Measurements from ENCODE around the gene MAP3K9. TPM values are rescaled to one million over a fixed set of nuclear protein-coding genes. Genes with fewer than 3 reads are reported as not detected.
"Not testable (repeated sequence)": the region's sequence is repeated elsewhere in the genome, so short reads cannot be mapped to it uniquely, and the experiment has no call there.

Gene MAP3K9
- total RNA-seq: 1 to 10 TPM; 5.6 to 6.9 TPM

DNA sequence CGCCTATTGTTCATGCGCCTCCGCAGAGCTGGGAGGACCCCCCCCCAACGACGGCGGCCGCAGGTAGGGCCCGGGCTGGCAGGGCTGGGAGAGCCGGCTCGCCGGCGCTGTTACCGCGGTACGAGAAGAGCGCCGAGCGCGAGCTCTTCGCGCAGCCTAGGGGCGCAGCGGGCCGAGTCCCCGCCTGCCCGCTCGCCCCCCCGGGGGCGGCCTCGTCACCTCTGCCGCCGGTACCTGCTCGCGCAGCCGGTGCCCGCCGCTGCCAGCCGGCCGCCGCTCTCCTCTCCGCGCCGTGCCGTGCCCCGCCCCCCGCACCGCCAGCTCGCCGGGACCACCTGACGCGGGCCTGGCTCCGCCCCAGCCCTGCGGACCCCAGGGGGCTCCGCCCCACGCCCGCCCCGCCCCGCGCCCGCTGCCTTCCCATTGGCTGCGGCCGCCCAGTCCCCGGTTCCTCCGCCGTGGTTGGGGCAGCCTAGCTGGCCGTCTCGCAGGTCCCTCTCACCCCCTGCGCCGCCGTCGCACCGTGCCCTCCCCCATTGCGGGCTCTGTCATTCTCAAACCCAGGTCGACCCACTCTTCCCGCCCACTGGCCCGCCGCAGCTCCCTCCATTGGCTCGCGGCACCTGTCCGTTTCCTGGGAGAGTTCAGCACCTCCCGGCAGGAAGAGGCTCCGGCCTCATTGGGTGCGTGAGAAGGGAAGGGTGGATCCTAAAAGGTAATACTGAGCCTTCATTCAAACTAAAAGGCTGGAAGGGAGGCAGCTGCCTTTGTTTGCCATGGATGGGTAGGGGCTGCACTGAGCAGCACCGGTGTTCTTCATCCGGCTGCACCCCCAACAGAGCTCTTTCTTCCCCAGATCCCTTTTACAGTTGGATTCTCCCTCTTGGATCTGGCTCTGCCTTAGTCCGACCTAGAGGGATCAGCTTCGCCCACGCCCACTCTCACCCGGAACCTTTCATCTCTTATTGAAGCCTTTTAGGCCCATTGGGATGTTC, at the start of gene MAP3K9:
MAP3K9 (minus strand) TSS at position 289 of the 995 bp plus-strand sequence. CDS start 342 bp downstream, outside the sequence.
- H3K27me3 Mint-ChIP-seq (ENCODE audit: low read depth): no peaks in the 10 kb centered on the region
- intact Hi-C loops (cut with micrococcal nuclease): loop anchor here (1.0 to 10.0 kb wide), 7 partner anchors 155 to 1043 kb away; partner anchors contain the start of genes COX16, MED6, SIPA1L1 and SRSF5
- H3K27ac Mint-ChIP-seq: peak within 1 kb of the TSS; percentile 57
- peak within 1 kb of the TSS; percentile 63 for H3K4me3 Mint-ChIP-seq
- CTCF ChIA-PET: interaction anchor here (0.6 to 2.9 kb wide), 7 partner anchors 8 to 168 kb away, joined by 3 to 24 read pairs (median 3); no protein-coding TSS in a partner anchor
- no peaks in the 10 kb centered on the region for H3K9me3 Mint-ChIP-seq
- DNase-seq: peak; percentile 96
- H3K36me3 Mint-ChIP-seq (ENCODE audit: low read depth): no peaks in the 10 kb centered on the region
- H3K4me1 Mint-ChIP-seq (ENCODE audit: low read depth): peaks cover 9% of the 10 kb centered on the region

DNA sequence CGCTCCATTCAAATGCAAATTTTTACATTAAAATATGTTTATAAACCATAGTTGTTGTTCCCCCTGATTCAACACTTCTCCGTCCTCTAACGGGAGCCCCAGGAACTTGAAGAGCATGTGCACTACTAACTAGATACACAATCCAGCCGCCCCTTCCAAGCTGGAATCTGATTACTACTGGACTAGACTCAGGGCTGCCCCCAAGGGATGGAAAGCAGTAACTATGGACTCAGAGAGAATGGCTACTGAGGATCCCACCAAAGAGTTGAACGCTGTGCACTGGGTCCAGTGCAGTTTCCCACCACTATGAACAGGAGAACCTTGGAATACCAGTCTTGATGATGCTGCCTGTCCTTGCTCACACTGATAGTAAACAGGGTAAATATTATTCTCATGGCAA, 49.3 kb upstream of the MAP3K9 start:
- Mint-ChIP-seq H3K4me3 (no peak overlapping the region), H3K27me3 (ENCODE audit: low read depth) (no peaks in the 10 kb centered on the region), H3K36me3 (ENCODE audit: low read depth) (no peaks in the 10 kb centered on the region), H3K4me1 (ENCODE audit: low read depth) (peaks cover 8% of the 10 kb centered on the region), H3K9me3 (no peaks in the 10 kb centered on the region), H3K27ac (no peak overlapping the region)
- CTCF ChIA-PET: interaction anchor here (0.7 kb wide), 1 partner anchor 15 kb away, joined by 3 read pairs; no protein-coding TSS in a partner anchor
- intact Hi-C loops (cut with micrococcal nuclease): no loop called here
- no peak for DNase-seq

DNA sequence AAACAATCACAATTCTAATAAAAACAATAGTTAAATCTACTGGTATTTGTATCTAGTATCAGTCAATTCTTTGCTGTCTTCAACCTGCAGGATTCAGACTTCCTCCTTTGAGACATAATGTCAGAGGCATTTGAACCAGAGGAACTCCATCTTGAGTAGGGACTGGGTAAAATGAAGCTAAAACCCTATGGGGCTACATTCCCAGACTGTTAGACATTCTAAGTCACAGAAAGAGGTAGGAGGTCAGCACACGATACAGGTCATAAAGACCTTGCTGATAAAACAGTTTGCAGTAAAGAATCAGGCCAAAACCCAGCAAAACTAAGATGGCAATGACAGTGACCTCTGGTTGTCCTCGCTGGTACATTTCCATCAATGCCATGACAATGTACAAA, 48.2 kb upstream of the MAP3K9 start:
- DNase-seq: no peak
- intact Hi-C loops (cut with micrococcal nuclease): loop anchor here (2.0 kb wide), 1 partner anchor 29 kb away; no protein-coding TSS in a partner anchor
- no peak overlapping the region for H3K4me3 Mint-ChIP-seq

DNA sequence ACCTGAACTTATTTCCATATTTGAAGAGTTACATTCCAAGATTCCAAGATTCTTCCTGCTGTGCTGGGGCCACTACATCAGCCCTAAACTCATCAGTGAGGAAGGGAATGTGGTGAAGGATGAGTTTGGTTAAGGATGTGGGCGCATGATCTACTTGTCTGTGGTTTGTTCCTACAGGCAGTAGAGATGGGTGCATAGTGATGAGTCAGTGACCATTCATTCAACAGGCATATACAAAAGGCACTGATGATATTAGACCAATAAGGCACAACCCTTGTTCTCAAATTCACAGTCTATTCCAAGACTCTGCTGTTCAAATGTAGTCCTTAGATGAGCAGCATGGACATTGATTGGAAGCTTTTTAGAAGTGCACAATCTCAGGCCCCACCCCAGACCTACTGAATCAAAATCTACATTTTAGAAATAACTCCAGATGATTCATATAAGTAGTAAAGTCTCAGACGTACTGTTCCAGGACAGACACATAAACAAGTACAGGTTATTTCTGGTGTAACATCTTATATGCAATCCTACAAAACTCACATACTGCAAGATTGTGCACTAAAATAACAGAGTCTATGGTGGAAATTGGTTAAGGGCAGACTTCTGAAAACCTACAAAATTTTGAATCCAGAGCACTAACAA, 47.7 kb upstream of the MAP3K9 start:
- no peaks in the 10 kb centered on the region for H3K36me3 Mint-ChIP-seq (ENCODE audit: low read depth)
- CTCF ChIA-PET: no interaction called here
- no peak overlapping the region for H3K27ac Mint-ChIP-seq
- no peak overlapping the region for H3K4me3 Mint-ChIP-seq
- H3K27me3 Mint-ChIP-seq (ENCODE audit: low read depth): no peaks in the 10 kb centered on the region
- peaks cover 8% of the 10 kb centered on the region for H3K4me1 Mint-ChIP-seq (ENCODE audit: low read depth)
- intact Hi-C loops (cut with micrococcal nuclease): loop anchor here (2.0 kb wide), 1 partner anchor 30 kb away; no protein-coding TSS in a partner anchor
- H3K9me3 Mint-ChIP-seq: no peaks in the 10 kb centered on the region
- DNase-seq: peak; percentile 34

More for the DNA sequence above, 48.2 kb upstream of the MAP3K9 start:
- Mint-ChIP-seq H3K9me3 (no peaks in the 10 kb centered on the region), H3K27ac (no peak overlapping the region), H3K4me1 (ENCODE audit: low read depth) (peaks cover 8% of the 10 kb centered on the region), H3K36me3 (ENCODE audit: low read depth) (no peaks in the 10 kb centered on the region), H3K27me3 (ENCODE audit: low read depth) (no peaks in the 10 kb centered on the region)
- CTCF ChIA-PET: no interaction called here

DNA sequence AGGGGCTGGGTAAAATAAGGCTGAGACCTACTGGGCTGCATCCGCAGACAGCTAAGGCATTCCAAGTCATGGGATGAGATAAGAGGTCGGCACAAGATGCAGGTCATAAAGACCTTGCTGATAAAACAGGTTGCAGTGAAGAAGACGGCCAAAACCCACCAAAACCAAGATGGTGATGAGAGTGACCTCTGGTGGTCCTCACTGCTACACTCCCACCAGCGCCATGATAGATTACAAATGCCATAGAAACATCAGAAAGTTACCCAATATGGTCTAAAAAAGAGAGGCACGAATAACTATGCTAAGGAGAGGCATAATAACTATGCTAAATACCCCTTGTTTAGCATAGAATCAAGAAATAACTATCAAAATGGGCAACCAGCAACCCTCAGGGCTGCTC, 46.2 kb upstream of the MAP3K9 start:
- peaks cover 8% of the 10 kb centered on the region for H3K4me1 Mint-ChIP-seq (ENCODE audit: low read depth)
- CTCF ChIA-PET: interaction anchor here (0.7 to 1.3 kb wide), 2 partner anchors 12 to 37 kb away, joined by 3 read pairs; no protein-coding TSS in a partner anchor

DNA sequence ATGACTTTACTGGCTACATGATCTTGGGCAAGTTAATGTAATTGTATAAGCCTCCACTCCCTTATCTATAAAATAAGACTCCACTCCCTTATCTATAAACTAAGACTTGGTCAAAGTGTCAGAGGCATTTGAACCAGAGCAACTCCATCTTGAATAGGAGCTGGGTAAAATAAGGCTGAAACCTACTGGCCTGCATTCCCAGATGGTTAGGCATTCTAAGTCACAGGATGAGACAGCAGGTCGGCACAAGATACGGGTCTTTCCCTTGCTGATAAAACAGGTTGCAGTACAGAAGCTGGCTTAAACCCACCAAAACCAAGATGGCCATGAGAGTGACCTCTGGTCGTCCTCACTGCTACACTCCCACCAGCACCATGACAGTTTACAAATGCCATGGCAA, 44.3 kb upstream of the MAP3K9 start:
- H3K4me1 Mint-ChIP-seq (ENCODE audit: low read depth); H3K36me3 Mint-ChIP-seq (ENCODE audit: low read depth); H3K4me3 Mint-ChIP-seq; H3K27me3 Mint-ChIP-seq (ENCODE audit: low read depth); intact Hi-C loops (cut with micrococcal nuclease); DNase-seq; H3K9me3 Mint-ChIP-seq; H3K27ac Mint-ChIP-seq; CTCF ChIA-PET: not testable (repeated sequence)

More for the DNA sequence above, 46.2 kb upstream of the MAP3K9 start:
- intact Hi-C loops (cut with micrococcal nuclease): no loop called here
- Mint-ChIP-seq H3K9me3 (no peaks in the 10 kb centered on the region), H3K4me3 (no peak overlapping the region), H3K36me3 (ENCODE audit: low read depth) (no peaks in the 10 kb centered on the region), H3K27ac (no peak overlapping the region), H3K27me3 (ENCODE audit: low read depth) (no peaks in the 10 kb centered on the region)
- DNase-seq: no peak

DNA sequence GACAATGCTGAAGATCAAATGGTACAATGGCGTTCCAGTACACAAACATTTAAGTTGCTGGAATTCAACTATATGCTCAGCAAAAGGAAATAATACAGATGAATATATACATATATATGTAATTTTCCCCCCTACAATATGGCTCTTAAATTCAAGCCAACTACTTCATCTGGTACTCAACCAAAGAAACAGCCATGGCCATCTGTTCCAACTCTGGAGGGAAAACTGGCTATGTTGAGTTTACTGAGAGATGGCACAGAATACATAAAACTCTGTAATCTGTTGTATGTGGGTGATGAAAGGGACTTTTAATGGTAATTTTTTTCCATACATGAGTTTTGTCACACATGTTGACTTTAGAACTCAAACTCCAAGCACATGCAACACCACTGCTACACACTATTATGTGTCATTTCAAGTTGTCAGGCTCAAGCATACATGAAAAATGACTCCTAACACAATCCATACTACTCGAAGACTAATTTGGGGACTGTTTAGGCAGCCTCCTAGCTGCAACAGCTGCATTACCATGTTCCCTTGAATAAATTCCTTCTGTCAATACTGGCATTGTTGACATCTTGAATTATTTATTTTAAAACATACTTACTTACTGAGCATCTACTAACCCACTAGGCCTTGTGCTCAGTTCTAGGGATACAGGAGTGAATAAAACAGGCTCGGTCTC, 38.2 kb upstream of the MAP3K9 start:
- Mint-ChIP-seq H3K27me3 (ENCODE audit: low read depth) (no peaks in the 10 kb centered on the region), H3K36me3 (ENCODE audit: low read depth) (no peaks in the 10 kb centered on the region), H3K4me3 (no peak overlapping the region), H3K27ac (no peak overlapping the region), H3K4me1 (ENCODE audit: low read depth) (no peaks in the 10 kb centered on the region), H3K9me3 (no peaks in the 10 kb centered on the region)
- intact Hi-C loops (cut with micrococcal nuclease): no loop called here
- CTCF ChIA-PET: no interaction called here
- DNase-seq: no peak

DNA sequence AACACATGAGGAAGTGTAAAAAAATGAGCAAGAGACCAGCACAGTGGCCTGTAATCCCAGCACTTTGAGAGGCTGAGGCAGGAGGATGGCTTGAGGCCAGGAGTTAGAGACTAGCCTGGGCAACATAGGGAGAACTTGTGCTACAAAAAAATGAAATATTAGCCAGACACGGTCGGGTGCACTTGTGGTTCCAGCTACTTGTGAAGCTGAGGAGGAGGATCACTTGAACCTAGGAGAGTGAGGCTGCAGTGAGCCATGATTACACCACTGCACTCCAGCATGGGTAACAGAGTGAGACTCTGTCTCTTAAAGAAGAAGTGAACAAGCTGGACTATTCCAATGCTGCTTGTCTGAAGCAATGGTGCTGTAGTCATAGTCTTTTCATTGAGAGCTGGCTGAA, 36.3 kb upstream of the MAP3K9 start:
- no peaks in the 10 kb centered on the region for H3K27me3 Mint-ChIP-seq (ENCODE audit: low read depth)
- intact Hi-C loops (cut with micrococcal nuclease): no loop called here
- no peak overlapping the region for H3K27ac Mint-ChIP-seq
- no peak overlapping the region for H3K4me3 Mint-ChIP-seq
- CTCF ChIA-PET: interaction anchor here (1.3 kb wide), 1 partner anchor 28 kb away, joined by 3 read pairs; no protein-coding TSS in a partner anchor
- no peaks in the 10 kb centered on the region for H3K9me3 Mint-ChIP-seq
- no peaks in the 10 kb centered on the region for H3K36me3 Mint-ChIP-seq (ENCODE audit: low read depth)
- no peak for DNase-seq
- no peaks in the 10 kb centered on the region for H3K4me1 Mint-ChIP-seq (ENCODE audit: low read depth)

DNA sequence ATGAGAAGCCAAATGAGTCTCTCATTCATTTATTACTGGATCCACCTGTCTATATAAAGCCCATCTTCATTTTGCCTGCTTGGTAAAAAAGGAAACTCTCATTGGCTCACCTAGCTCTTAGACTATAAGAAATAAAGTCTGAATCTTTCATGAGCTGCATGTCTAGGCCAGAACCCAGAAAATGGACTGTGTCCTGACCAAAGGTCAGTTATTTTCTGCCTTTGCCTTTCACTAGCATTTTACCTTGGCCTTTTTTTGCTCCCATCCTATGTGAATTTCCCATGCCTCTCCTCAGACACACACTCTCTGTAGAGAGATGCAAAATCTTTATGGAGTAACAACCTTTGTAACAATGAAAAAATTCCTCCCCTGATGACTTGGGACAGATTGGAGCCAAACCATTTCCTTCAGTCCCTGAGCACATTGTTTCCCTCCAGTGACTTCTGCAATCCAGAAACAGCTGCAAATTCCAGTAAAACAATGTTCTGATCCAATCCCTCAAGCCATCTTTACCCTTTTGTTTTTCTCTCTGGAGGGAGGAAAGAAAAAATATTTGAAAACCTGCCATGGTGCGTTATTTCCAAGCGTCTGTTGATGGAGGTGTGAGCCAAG, 33.6 kb upstream of the MAP3K9 start:
- CTCF ChIA-PET: interaction anchor here (0.6 to 1.2 kb wide), 3 partner anchors 12 to 440 kb away, joined by 3 to 4 read pairs (median 3); no protein-coding TSS in a partner anchor
- Mint-ChIP-seq H3K9me3 (no peaks in the 10 kb centered on the region), H3K4me3 (no peak overlapping the region), H3K27ac (no peak overlapping the region), H3K4me1 (ENCODE audit: low read depth) (no peaks in the 10 kb centered on the region), H3K27me3 (ENCODE audit: low read depth) (no peaks in the 10 kb centered on the region), H3K36me3 (ENCODE audit: low read depth) (no peaks in the 10 kb centered on the region)
- intact Hi-C loops (cut with micrococcal nuclease): no loop called here
- DNase-seq: no peak

DNA sequence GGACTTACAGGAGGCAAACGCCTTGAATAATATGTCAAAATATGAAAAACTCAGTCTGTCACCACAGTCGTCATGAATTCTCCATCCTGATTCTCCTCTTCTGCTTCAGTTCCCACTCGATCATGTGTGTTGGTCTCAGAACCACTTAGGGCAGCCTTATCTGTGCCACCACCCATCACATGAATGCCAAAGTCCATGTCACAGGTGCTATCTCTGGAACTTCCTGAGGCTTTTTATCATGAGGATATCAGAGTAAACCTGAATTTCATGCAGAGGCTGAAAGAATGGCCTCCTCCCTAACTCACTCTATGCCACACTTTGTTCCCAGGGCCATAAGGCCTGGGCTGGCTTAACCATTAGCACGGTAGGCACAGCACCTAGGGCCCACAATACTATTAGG, 28.8 kb upstream of the MAP3K9 start:
- Mint-ChIP-seq H3K9me3 (peaks cover 6% of the 10 kb centered on the region), H3K36me3 (ENCODE audit: low read depth) (peaks cover 2% of the 10 kb centered on the region), H3K4me3 (no peak overlapping the region), H3K27me3 (ENCODE audit: low read depth) (no peaks in the 10 kb centered on the region), H3K27ac (no peak overlapping the region), H3K4me1 (ENCODE audit: low read depth) (no peaks in the 10 kb centered on the region)
- CTCF ChIA-PET: no interaction called here
- DNase-seq: no peak
- intact Hi-C loops (cut with micrococcal nuclease): no loop called here

DNA sequence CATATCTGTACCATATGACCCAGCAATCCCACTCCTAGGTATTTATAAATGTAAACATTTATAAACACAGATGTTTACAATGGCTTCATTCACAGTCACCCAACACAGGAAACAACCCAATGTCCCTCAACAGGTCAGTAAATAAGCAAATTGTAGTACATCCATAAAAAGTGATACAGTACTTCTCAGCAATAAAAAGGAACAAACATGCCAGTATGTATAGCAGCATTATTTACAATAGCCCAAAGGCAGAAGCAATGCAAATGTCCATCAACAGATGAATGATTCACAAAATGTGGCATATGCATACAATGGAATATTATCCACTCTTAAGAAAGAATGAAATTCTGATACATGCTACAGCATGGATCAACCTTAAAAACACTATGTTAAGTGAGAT, 27.6 kb upstream of the MAP3K9 start:
- H3K36me3 Mint-ChIP-seq (ENCODE audit: low read depth): peaks cover 2% of the 10 kb centered on the region

More for the DNA sequence above, 27.6 kb upstream of the MAP3K9 start:
- no peaks in the 10 kb centered on the region for H3K27me3 Mint-ChIP-seq (ENCODE audit: low read depth)
- intact Hi-C loops (cut with micrococcal nuclease): no loop called here
- H3K27ac Mint-ChIP-seq: no peak overlapping the region
- CTCF ChIA-PET: no interaction called here
- peaks cover 6% of the 10 kb centered on the region for H3K9me3 Mint-ChIP-seq
- no peak for DNase-seq
- no peak overlapping the region for H3K4me3 Mint-ChIP-seq
- no peaks in the 10 kb centered on the region for H3K4me1 Mint-ChIP-seq (ENCODE audit: low read depth)

Measured in activated naive CD4-positive, alpha-beta T cell treated with anti-CD3 and anti-CD28 coated beads for 36 hours (primary cell).